ENCODE results near the gene PNPLA8.

Gene PNPLA8

DNA sequence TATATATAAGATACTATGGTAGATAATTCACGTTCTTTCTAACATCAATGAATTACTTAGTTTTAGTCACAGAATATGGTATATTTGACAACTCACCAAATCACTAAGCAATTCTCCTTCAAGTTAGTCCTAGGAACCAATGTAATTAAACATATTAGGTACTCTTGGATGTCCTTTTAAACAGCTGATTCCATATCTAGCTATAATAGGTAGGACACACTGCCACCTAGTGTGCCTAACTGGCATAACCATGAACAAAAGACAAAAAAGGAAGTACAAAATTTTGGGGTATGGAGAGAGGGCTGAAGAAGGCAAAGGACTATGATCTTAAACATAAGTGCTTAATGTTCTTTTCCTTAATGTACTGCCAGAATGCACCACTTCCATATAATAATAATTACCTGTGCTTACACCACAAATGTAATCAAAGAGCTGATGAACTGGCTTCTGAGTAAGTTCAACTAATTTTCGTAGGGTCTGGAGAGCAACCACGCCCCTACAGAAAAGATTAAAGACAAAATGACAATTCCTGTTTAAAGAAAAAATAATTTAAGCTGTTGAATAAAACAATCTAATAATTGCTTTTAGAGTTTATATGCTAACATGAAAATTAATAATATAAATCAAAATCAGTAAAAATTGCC lies 28.7 kb downstream of the PNPLA8 start:
- Histone ChIP-seq H3K4me1 (ENCODE audit: control insufficient read depth in 1 of 2, insufficient read depth in 2 of 2, low read length in 2 of 2) (no peaks in the 10 kb centered on the region), H3K27me3 (ENCODE audit: low read depth, low read length) (no peaks in the 10 kb centered on the region), H3K27ac (ENCODE audit: low read length) (no peak overlapping the region), H3K36me3 (ENCODE audit: control insufficient read depth in 1 of 2, insufficient read depth in 2 of 2, low read length in 2 of 2) (peaks cover 16 to 19% of the 10 kb centered on the region in 2 donors), H3K9me3 (ENCODE audit: control insufficient read depth in 1 of 2, low read length in 2 of 2) (no peaks in the 10 kb centered on the region), H3K4me3 (ENCODE audit: low read depth in 1 of 2, low read length in 2 of 2) (no peak overlapping the region)

DNA sequence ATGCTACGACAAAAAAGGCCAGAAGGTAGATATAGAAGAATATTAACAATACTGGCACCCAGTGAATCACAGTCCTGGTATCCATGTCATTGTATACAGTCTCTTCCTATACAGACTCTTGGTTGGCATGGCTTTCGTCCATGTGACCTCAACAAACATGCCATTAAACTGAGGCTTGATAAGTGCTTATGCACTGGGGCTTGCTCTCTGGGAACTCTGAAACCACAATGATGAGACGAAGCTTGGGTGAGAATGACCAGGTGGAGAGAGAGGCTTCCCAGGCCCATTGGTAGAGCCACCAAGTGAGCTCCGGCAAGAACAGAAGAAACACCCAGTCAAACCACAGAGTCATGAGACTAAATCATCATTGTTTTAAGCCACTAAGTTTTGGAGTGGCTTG lies 33.2 kb downstream of the PNPLA8 start:
- Histone ChIP-seq H3K9me3 (ENCODE audit: control insufficient read depth in 1 of 2, low read length in 2 of 2) (no peaks in the 10 kb centered on the region), H3K4me1 (ENCODE audit: control insufficient read depth in 1 of 2, insufficient read depth in 2 of 2, low read length in 2 of 2) (no peaks in the 10 kb centered on the region), H3K36me3 (ENCODE audit: control insufficient read depth in 1 of 2, insufficient read depth in 2 of 2, low read length in 2 of 2) (peaks cover 8 to 15% of the 10 kb centered on the region in 2 donors), H3K27me3 (ENCODE audit: low read depth, low read length) (no peaks in the 10 kb centered on the region), H3K4me3 (ENCODE audit: low read depth in 1 of 2, low read length in 2 of 2) (no peak overlapping the region), H3K27ac (ENCODE audit: low read length) (no peak overlapping the region)

DNA sequence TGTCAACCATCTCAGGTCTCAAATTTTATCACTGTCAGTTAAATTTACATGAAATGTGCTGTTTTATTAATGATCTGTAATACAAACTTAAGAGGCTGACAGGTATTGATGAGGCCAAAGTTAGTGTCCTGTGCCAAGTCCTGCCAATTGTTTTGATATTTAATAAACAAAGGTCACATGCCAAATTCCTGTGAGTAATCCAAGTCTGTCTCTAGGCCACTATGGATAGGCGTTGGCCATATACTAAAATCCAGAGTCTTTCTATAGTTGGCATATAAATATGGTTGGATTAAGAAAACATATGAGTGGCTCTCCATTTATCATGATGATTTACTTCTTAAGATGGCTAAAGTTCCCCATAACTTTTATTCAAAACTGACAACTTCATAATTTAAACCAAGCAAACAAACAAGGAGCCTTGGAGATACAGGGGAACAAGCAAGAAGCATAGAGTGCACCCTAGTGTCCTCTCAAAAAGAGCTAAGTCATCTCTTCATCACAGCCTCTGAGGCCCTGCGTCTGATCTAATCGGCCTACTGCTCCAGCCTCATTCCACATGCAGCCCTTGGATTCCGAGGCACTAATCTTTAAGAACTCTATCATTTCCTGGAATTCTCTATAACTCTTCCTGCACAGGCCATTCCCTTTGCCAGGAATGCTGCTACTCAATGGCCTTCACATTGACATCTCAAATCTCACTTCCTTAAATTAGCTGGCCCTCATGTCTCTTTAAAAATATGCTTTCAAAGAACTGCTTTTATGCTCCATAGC lies 37.0 kb downstream of the PNPLA8 start:
- Histone ChIP-seq H3K4me1 (ENCODE audit: control insufficient read depth in 1 of 2, insufficient read depth in 2 of 2, low read length in 2 of 2) (no peaks in the 10 kb centered on the region), H3K27ac (ENCODE audit: low read length) (no peak overlapping the region), H3K4me3 (ENCODE audit: low read depth in 1 of 2, low read length in 2 of 2) (no peak overlapping the region), H3K36me3 (ENCODE audit: control insufficient read depth in 1 of 2, insufficient read depth in 2 of 2, low read length in 2 of 2) (peaks cover 13 to 26% of the 10 kb centered on the region in 2 donors), H3K27me3 (ENCODE audit: low read depth, low read length) (no peaks in the 10 kb centered on the region), H3K9me3 (ENCODE audit: control insufficient read depth in 1 of 2, low read length in 2 of 2) (no peaks in the 10 kb centered on the region)

DNA sequence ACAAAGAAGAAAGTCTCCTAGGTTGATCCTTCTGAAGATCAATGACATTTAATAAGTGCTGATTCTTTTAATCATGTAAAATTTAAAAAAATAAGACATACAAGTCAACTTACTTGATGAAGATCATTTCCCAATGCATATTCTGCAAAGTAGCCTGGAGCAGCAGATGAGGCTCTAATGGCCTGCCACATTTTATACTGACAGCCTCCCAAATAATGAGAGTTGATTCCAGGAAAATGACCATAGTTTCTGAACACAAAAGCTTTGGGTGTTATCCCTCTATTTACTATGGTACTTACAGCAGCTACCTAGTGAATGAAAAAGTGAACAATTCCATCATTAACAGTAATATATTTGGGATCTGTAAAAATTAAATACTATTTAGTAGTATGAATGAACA lies 38.3 kb downstream of the PNPLA8 start:
- no peaks in the 10 kb centered on the region for H3K9me3 ChIP-seq (ENCODE audit: control insufficient read depth in 1 of 2, low read length in 2 of 2)
- no peaks in the 10 kb centered on the region for H3K4me1 ChIP-seq (ENCODE audit: control insufficient read depth in 1 of 2, insufficient read depth in 2 of 2, low read length in 2 of 2)
- no peaks in the 10 kb centered on the region for H3K27me3 ChIP-seq (ENCODE audit: low read depth, low read length)
- H3K4me3 ChIP-seq (ENCODE audit: low read depth in 1 of 2, low read length in 2 of 2) = no peak overlapping the region
- no peak overlapping the region for H3K27ac ChIP-seq (ENCODE audit: low read length)
- H3K36me3 ChIP-seq (ENCODE audit: control insufficient read depth in 1 of 2, insufficient read depth in 2 of 2, low read length in 2 of 2) = peaks cover 10 to 28% of the 10 kb centered on the region in 2 donors

DNA sequence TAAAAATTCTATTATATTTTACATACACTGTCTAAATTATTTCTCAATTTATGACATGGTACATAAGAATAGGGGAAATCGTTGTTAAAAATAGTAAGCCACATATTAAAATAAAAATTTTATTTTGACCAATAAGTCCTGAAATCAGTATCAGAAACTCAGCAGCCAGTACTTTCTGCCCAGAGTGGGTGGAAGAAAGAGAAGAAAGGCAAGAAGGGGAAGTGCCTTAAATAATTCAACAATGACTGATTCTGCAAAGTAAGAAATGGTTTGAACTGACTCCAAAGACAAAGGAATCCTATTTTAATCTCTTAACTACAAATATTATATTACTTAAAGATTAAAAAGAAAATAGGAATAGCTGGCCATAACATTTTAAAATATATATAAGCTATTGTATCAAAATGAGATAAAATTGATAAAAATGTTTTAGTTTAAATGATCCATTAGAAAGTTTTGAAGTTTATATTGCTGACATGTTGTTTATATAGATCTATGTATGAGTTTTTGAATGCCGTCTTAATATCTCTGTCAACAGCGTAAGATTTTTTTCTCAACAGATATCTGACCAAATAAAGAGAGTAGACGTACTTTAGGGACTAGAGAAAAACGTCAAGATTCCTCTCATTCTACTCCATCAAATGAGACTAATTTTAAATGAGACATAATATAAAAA lies 39.5 kb downstream of the PNPLA8 start:
- Histone ChIP-seq H3K4me3 (ENCODE audit: low read depth in 1 of 2, low read length in 2 of 2) (no peak overlapping the region), H3K4me1 (ENCODE audit: control insufficient read depth in 1 of 2, insufficient read depth in 2 of 2, low read length in 2 of 2) (no peaks in the 10 kb centered on the region), H3K27me3 (ENCODE audit: low read depth, low read length) (no peaks in the 10 kb centered on the region), H3K9me3 (ENCODE audit: control insufficient read depth in 1 of 2, low read length in 2 of 2) (no peaks in the 10 kb centered on the region), H3K27ac (ENCODE audit: low read length) (no peak overlapping the region), H3K36me3 (ENCODE audit: control insufficient read depth in 1 of 2, insufficient read depth in 2 of 2, low read length in 2 of 2) (peaks cover 10 to 25% of the 10 kb centered on the region in 2 donors)

DNA sequence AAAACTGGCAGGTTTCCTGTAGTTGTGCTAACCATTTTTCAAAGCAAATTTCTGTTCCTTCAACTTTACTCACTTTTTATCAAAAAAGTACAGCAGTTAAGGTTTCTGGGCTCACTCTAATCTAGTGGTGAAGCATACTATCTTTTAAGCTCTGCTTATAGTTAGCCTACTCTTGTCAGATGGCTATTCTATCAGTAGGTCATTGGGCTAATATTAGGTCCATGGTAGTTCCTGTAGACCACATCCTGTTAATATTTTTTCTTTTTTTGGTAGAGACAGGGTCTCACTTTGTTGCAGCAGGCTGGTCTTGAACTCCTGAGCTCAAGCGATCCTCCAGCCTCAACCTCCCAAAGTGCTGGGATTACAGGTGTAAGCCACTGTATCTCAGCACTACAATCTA lies 41.8 kb downstream of the PNPLA8 start:
- H3K4me1 ChIP-seq (ENCODE audit: control insufficient read depth in 1 of 2, insufficient read depth in 2 of 2, low read length in 2 of 2) = no peaks in the 10 kb centered on the region
- peaks cover 9 to 29% of the 10 kb centered on the region in 2 donors for H3K36me3 ChIP-seq (ENCODE audit: control insufficient read depth in 1 of 2, insufficient read depth in 2 of 2, low read length in 2 of 2)
- no peak overlapping the region for H3K4me3 ChIP-seq (ENCODE audit: low read depth in 1 of 2, low read length in 2 of 2)
- H3K9me3 ChIP-seq (ENCODE audit: control insufficient read depth in 1 of 2, low read length in 2 of 2) = no peaks in the 10 kb centered on the region
- no peak overlapping the region for H3K27ac ChIP-seq (ENCODE audit: low read length)
- no peaks in the 10 kb centered on the region for H3K27me3 ChIP-seq (ENCODE audit: low read depth, low read length)

DNA sequence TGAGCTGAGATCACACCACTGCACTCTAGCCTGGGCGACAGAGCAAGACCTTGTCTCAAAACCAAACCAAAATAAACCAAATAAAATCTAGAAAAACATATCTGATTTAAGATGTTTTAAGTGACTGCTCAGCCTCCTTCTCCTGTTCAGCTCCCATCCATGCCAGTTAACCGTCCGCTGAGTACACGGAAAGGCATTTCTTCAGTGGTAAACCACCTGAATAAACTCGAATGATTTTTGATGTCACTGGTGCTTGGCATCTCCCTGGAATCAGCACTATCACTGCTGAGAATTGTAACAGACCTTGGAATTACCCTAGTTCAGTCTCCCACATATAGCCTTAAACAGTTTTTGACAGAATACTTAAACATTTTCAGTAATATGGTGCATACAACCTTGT lies 45.6 kb downstream of the PNPLA8 start:
- H3K9me3 ChIP-seq (ENCODE audit: control insufficient read depth in 1 of 2, low read length in 2 of 2) = no peaks in the 10 kb centered on the region
- H3K4me1 ChIP-seq (ENCODE audit: control insufficient read depth in 1 of 2, insufficient read depth in 2 of 2, low read length in 2 of 2) = no peaks in the 10 kb centered on the region
- H3K27ac ChIP-seq (ENCODE audit: low read length) = no peak overlapping the region
- no peak overlapping the region for H3K4me3 ChIP-seq (ENCODE audit: low read depth in 1 of 2, low read length in 2 of 2)
- no peaks in the 10 kb centered on the region for H3K27me3 ChIP-seq (ENCODE audit: low read depth, low read length)
- peaks cover 3 to 42% of the 10 kb centered on the region in 2 donors for H3K36me3 ChIP-seq (ENCODE audit: control insufficient read depth in 1 of 2, insufficient read depth in 2 of 2, low read length in 2 of 2)

DNA sequence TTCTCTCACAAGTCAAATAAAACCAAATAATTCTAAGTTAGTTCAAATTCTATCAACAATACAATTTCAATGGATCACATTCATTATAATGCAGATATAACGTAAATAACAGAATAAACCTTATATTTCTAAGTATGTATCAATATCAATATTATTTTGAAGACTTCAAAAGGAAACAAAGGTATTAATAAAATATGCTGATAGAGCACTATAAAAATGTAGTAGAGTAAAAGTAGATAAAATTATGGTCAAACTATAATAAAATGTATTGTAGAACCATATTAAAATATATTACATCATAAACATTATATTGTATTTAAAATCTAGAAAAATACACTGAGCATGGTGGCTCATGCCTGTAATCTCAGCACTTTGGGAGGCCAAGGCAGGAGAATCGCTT lies 46.2 kb downstream of the PNPLA8 start:
- H3K4me1 ChIP-seq (ENCODE audit: control insufficient read depth in 1 of 2, insufficient read depth in 2 of 2, low read length in 2 of 2) = no peaks in the 10 kb centered on the region
- H3K36me3 ChIP-seq (ENCODE audit: control insufficient read depth in 1 of 2, insufficient read depth in 2 of 2, low read length in 2 of 2) = peaks cover 3 to 42% of the 10 kb centered on the region in 2 donors
- H3K27ac ChIP-seq (ENCODE audit: low read length) = no peak overlapping the region
- H3K27me3 ChIP-seq (ENCODE audit: low read depth, low read length) = no peaks in the 10 kb centered on the region
- no peak overlapping the region for H3K4me3 ChIP-seq (ENCODE audit: low read depth in 1 of 2, low read length in 2 of 2)
- no peaks in the 10 kb centered on the region for H3K9me3 ChIP-seq (ENCODE audit: control insufficient read depth in 1 of 2, low read length in 2 of 2)

DNA sequence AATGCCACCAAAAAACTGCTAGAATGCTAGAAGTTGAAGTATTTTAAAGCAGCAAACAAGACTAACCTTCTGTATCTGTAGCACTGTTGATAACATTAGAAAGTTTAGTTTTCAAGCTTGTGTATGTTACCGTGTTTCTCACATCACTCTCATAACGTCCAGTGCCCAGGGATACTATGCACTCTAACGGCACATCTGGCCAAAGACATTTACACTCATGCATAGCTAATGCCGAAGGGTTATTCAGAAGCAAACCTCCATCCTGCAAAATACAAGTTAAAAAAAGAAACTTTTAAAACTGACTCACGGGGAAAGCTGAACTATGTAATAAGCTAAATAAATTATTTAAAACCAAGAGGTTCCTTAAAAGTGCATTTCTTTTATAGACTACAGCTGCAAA lies 46.8 kb downstream of the PNPLA8 start:
- H3K36me3 ChIP-seq (ENCODE audit: control insufficient read depth in 1 of 2, insufficient read depth in 2 of 2, low read length in 2 of 2) = peaks cover 3 to 37% of the 10 kb centered on the region in 2 donors

DNA sequence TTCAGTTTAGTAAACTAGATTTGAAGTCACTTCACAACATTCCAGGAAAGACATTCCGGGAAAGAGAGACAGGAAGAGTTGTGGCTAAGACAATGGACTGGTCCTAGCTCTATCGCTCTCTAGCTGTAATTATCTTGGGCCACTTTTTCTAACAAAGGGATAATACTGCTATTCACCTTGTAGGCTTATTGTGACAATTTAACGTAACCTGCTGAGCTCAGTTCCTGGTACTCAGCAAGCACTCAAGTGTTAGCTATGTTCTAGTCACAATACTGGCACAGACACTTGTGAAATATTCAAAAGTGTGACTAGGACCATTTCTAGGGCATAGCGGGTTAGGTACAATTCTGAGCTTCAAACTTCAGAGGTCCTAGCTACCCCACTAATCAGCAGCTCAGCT lies 57.7 kb downstream of the PNPLA8 start:
- no peaks in the 10 kb centered on the region for H3K9me3 ChIP-seq (ENCODE audit: control insufficient read depth in 1 of 2, low read length in 2 of 2)
- no peaks in the 10 kb centered on the region for H3K27me3 ChIP-seq (ENCODE audit: low read depth, low read length)
- H3K4me1 ChIP-seq (ENCODE audit: control insufficient read depth in 1 of 2, insufficient read depth in 2 of 2, low read length in 2 of 2) = no peaks in the 10 kb centered on the region
- H3K4me3 ChIP-seq (ENCODE audit: low read depth in 1 of 2, low read length in 2 of 2) = no peak overlapping the region
- no peak overlapping the region for H3K27ac ChIP-seq (ENCODE audit: low read length)
- no peaks in the 10 kb centered on the region for H3K36me3 ChIP-seq (ENCODE audit: control insufficient read depth in 1 of 2, insufficient read depth in 2 of 2, low read length in 2 of 2)

More for the DNA sequence above, 46.8 kb downstream of the PNPLA8 start:
- Histone ChIP-seq H3K4me3 (ENCODE audit: low read depth in 1 of 2, low read length in 2 of 2) (no peak overlapping the region), H3K9me3 (ENCODE audit: control insufficient read depth in 1 of 2, low read length in 2 of 2) (no peaks in the 10 kb centered on the region), H3K27ac (ENCODE audit: low read length) (no peak overlapping the region), H3K4me1 (ENCODE audit: control insufficient read depth in 1 of 2, insufficient read depth in 2 of 2, low read length in 2 of 2) (no peaks in the 10 kb centered on the region), H3K27me3 (ENCODE audit: low read depth, low read length) (no peaks in the 10 kb centered on the region)

DNA sequence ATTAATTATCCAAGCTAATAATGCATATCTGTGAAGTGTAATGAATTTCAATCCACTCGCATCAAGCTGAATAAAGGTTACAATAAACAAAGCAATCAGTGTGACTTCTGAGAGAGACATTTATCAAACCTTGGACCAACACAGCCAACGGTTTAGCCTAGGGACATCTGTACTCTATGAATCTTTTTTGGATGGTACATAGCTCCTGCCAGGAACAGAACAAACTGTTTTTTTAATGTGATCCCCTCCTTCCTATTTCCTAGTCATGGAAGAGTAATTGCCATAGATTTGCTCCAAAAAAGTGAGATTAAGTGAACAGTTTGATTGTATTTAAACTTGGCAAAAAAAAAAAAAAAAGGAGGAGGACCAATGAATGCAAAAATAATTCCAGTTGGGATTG lies 58.5 kb downstream of the PNPLA8 start:
- H3K4me1 ChIP-seq (ENCODE audit: control insufficient read depth in 1 of 2, insufficient read depth in 2 of 2, low read length in 2 of 2) = no peaks in the 10 kb centered on the region
- no peaks in the 10 kb centered on the region for H3K9me3 ChIP-seq (ENCODE audit: control insufficient read depth in 1 of 2, low read length in 2 of 2)
- no peak overlapping the region for H3K27ac ChIP-seq (ENCODE audit: low read length)
- no peaks in the 10 kb centered on the region for H3K27me3 ChIP-seq (ENCODE audit: low read depth, low read length)
- H3K36me3 ChIP-seq (ENCODE audit: control insufficient read depth in 1 of 2, insufficient read depth in 2 of 2, low read length in 2 of 2) = no peaks in the 10 kb centered on the region
- no peak overlapping the region for H3K4me3 ChIP-seq (ENCODE audit: low read depth in 1 of 2, low read length in 2 of 2)
